BLaER1 (cell line): ENCODE results near the gene GSC.
"Not testable (repeated sequence)": the region's sequence is repeated elsewhere in the genome, so short reads cannot be mapped to it uniquely, and the experiment has no call there.

Experiments used
- H3K27ac ChIP-seq: shearing (Covaris generic); formaldehyde crosslinking; 2 replicates; pipeline ENCODE4 v1.8.1; 2022
- H3K27me3 ChIP-seq: shearing (Covaris generic); formaldehyde crosslinking; 2 replicates; pipeline ENCODE4 v1.8.1; 2022
- H3K36me3 ChIP-seq: shearing (Covaris generic); formaldehyde crosslinking; 2 replicates; pipeline ENCODE4 v1.8.1; 2022
- H3K4me1 ChIP-seq: shearing (Covaris generic); formaldehyde crosslinking; 2 replicates; pipeline ENCODE4 v1.8.1; 2022
- H3K4me2 ChIP-seq: shearing (Covaris generic); formaldehyde crosslinking; 2 replicates; pipeline ENCODE4 v1.8.1; 2022
- H3K4me3 ChIP-seq: shearing (Covaris generic); formaldehyde crosslinking; 2 replicates; pipeline ENCODE4 v1.8.1; 2022
- H3K9ac ChIP-seq: shearing (Covaris generic); formaldehyde crosslinking; 2 replicates; pipeline ENCODE4 v1.8.1; 2022
- H3K9me3 ChIP-seq: shearing (Covaris generic); formaldehyde crosslinking; 2 replicates; pipeline ENCODE4 v1.8.1; 2022
- H4K20me1 ChIP-seq: shearing (Covaris generic); formaldehyde crosslinking; 2 replicates; pipeline ENCODE4 v1.8.1; 2022
- Cebpa-rat ChIP-seq: shearing (Covaris generic); IDR thresholded peaks from 2 replicates; pipeline ENCODE4 v1.8.1; 2022

The GSC gene

DNA sequence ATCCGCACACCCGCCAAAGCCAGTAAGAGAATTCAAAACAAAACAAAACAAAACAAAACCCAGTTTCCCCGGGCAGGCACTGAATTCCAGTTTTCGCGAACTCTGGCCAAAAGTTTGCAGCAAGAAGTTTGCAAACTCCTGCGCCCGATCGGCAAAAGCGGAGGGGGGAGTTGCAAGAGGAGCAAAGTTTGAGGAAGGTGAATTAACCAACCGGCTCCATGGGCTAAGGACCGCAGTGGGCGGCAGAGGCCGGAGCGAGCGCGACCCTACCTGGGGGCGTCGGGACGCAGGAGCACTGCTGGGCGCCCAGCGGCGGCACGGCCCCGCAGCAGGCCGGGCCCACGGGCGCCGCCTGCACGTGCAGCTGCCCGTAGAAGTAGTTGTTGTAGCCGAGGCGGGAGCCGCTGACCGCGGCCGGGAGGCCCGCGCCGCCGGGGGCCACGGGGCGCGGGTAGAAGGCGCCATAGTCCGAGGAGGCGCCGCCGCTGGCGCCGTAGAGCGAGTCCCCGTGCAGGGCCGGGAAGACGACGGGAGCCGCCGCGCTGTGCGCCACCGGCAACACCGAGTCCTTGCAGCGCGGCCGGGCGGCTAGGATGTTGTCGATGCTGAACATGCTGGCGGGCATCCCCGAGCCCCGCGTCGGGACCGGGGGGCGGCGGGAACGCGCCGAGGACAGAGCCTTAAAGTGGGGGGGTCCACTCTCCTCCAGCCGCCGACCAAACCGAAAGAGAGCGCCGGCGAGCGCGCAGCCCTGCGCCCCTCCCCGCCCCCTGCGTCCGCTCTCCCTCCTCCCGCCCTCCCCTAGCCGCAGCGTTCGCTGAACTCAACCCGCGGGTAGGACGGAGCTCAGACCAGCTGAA is at the start of gene GSC:
Gene GSC (minus strand): TSS at position 723 of the 860 bp plus-strand sequence. CDS start 98 bp downstream, at position 625.
- Histone ChIP-seq H3K4me2 (peak within 1 kb of the TSS; percentile 92), H4K20me1 (peaks cover 77% of the 10 kb centered on the region), H3K36me3 (no peaks in the 10 kb centered on the region), H3K4me1 (peaks cover 18% of the 10 kb centered on the region), H3K27ac (no peak within 1 kb of the TSS), H3K9ac (no peak within 1 kb of the TSS), H3K4me3 (peak within 1 kb of the TSS; percentile 67), H3K9me3 (peaks cover 20% of the 10 kb centered on the region), H3K27me3 (peaks cover 100% of the 10 kb centered on the region)
- no peak for TF ChIP-seq Cebpa-rat

DNA sequence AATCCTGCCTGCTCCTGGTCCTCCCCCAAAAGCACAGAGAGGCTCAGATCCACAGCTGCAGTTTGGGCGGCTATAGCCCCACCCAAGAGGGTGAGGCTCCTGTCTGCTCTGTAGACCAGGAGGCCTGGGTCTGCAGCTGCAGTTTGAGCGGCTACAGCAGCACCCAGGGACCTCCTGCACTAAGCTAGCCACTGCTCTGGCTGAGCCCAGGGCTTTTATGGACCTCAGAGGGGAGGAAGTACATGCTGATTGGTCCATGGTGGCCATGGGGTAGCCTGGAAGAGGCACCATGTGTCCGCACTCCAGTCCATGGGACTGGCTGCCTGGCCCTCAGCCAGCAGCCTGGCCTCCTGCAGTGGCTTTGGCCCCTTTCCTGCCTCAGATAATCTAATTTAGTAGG is 49.6 kb upstream of the GSC start:
- TF ChIP-seq Cebpa-rat: no peak
- no peaks in the 10 kb centered on the region for H3K27me3 ChIP-seq
- no peak overlapping the region for H3K9ac ChIP-seq
- no peak overlapping the region for H3K27ac ChIP-seq
- H3K36me3 ChIP-seq: no peaks in the 10 kb centered on the region
- H3K4me1 ChIP-seq: no peaks in the 10 kb centered on the region
- H3K9me3 ChIP-seq: peaks cover 19% of the 10 kb centered on the region
- no peaks in the 10 kb centered on the region for H4K20me1 ChIP-seq
- H3K4me3 ChIP-seq: no peak overlapping the region
- no peak overlapping the region for H3K4me2 ChIP-seq

DNA sequence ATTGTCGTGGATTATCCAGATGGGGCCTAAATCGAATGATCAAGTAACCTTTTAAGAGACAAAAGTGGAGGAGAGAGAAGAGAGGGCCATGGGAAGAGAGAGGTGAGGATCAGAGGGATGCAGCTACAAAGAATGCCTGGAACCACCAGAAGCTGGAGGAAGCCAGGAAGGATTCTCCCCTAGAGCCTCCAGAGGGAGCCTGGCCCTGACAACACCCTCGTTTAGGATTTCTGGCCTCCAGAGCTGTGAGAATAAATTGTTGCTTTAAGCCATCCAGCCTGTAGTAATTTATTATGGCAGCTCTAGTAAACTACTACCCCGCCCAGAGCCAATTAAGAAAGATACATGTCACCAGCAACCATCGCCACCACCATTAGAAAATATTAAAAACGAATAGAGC is 46.2 kb upstream of the GSC start:
- Histone ChIP-seq H3K27me3 (no peaks in the 10 kb centered on the region), H3K27ac (no peak overlapping the region), H4K20me1 (no peaks in the 10 kb centered on the region), H3K9me3 (peaks cover 19% of the 10 kb centered on the region), H3K9ac (no peak overlapping the region), H3K4me2 (no peak overlapping the region), H3K4me1 (no peaks in the 10 kb centered on the region), H3K36me3 (no peaks in the 10 kb centered on the region), H3K4me3 (no peak overlapping the region)
- TF ChIP-seq Cebpa-rat: no peak

DNA sequence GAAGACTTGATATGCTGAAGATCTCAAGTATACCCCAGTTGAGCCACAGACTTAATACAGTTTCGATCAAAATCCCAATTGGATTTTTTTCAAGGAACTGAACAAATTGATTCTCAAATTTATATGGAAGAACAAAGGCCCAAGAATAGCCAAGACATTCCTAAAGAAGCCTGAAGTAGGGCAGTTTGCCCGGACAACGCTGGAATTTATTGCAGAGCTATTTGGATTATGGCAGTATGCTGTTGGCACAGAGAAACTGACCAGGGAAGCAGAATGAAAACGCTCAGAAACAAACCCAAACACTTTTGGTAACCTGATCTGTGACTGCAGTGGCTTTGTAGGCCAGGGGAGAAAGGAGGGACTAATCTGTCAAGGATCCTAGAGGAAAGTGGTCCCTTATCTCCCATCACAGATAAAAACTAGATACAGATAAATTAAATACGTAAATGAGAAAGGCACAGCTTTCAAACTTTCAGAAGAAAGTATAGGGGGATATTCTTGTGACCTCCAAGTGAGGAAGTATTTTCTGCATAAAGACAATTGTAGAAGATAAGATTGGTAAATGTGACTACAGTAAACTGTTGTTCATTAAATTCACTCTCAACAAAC is 35.9 kb upstream of the GSC start:
- H3K9ac ChIP-seq: no peak overlapping the region
- no peak overlapping the region for H3K4me2 ChIP-seq
- no peaks in the 10 kb centered on the region for H3K36me3 ChIP-seq
- H3K9me3 ChIP-seq: no peaks in the 10 kb centered on the region
- TF ChIP-seq Cebpa-rat: no peak
- no peaks in the 10 kb centered on the region for H3K27me3 ChIP-seq
- H3K27ac ChIP-seq: no peak overlapping the region
- no peaks in the 10 kb centered on the region for H4K20me1 ChIP-seq
- no peak overlapping the region for H3K4me3 ChIP-seq
- H3K4me1 ChIP-seq: no peaks in the 10 kb centered on the region

DNA sequence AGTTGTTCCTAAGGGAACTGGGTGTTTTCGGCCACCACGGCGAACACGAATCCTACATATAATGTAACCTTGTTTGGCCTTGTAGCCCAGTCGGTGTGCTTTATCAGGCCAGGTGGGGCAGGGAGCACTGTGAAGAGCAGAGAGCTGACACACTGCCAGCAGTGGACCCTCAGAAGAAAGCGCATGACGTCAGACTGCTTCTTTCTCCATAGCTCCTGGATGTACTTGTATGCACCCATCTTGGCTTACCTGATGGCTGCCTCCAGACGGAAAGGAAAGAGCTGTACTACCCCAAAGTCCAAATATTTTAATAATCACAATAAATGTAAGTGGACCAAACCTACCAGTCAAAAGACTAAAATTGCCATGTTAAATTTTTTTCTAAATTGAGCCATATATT is 31.3 kb upstream of the GSC start:
- no peak for TF ChIP-seq Cebpa-rat
- H3K4me1 ChIP-seq: no peaks in the 10 kb centered on the region
- H3K27ac ChIP-seq: no peak overlapping the region
- no peak overlapping the region for H3K4me3 ChIP-seq
- H3K27me3 ChIP-seq: no peaks in the 10 kb centered on the region
- H3K36me3 ChIP-seq: no peaks in the 10 kb centered on the region
- no peak overlapping the region for H3K9ac ChIP-seq
- H4K20me1 ChIP-seq: no peaks in the 10 kb centered on the region
- H3K4me2 ChIP-seq: no peak overlapping the region
- H3K9me3 ChIP-seq: no peaks in the 10 kb centered on the region

DNA sequence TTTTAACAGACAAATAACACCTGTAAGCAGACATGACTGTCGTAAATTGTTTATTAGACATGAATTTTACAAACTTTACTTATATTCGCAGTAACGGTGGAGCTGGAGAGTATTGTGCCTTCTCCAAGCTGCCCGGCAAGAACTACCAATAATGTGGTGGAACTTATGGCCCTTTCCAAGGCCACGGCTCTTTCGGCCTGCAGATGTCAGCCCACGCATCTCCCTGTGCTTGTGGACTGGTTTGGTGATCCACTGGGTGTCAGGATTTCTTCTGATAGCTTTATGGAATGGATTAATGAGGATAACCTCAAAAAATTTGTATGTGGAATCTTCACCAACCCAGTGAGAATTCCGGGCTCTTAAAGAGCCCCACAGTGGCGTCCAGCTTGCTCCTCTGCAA is 30.9 kb upstream of the GSC start:
- not testable (repeated sequence) for H3K4me3 ChIP-seq, H4K20me1 ChIP-seq, H3K27me3 ChIP-seq, H3K36me3 ChIP-seq, H3K9me3 ChIP-seq, H3K4me2 ChIP-seq, H3K9ac ChIP-seq, H3K27ac ChIP-seq, H3K4me1 ChIP-seq

DNA sequence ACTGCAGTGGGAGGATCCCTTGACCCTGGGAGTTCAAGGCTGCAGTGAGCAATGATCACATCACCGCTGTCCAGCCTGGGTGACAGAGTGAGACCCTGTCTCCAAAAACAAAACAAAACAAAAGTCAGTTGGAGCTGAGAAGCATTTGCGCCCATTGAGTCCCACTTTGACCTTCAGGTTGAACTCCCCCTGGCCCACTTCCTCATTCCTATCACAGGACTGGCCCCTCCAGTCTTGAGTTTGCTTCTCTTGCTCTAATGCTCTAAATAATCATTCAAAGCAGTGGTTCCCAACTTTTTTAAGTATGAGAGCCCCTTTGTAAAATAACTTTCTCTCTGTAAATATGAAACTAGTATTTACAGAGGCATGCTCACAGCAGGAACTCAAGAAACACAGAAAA is 28.0 kb upstream of the GSC start:
- no peak overlapping the region for H3K4me3 ChIP-seq
- H3K4me2 ChIP-seq: no peak overlapping the region
- no peak for TF ChIP-seq Cebpa-rat
- no peaks in the 10 kb centered on the region for H3K36me3 ChIP-seq
- no peak overlapping the region for H3K27ac ChIP-seq
- no peaks in the 10 kb centered on the region for H3K4me1 ChIP-seq
- H3K27me3 ChIP-seq: no peaks in the 10 kb centered on the region
- H3K9ac ChIP-seq: no peak overlapping the region
- H4K20me1 ChIP-seq: no peaks in the 10 kb centered on the region
- H3K9me3 ChIP-seq: no peaks in the 10 kb centered on the region

DNA sequence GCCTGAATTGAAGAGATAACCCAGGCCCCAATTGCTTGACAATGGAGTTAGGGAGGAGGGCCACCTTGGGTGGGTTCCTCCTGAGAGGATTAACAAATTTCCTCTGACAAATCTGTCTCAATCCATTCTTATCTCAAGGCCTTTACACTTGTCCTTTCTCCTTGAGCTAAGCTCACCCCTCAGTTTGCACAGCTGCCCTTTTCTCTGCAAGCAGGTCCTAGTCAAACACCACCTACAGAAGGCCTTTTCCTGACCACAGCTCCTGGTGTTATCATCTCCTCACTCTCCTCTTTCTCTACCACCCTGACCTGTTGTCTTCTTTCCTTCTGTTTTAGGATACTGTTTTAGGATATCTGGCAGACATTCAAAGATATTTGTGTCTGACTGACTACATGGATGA is 26.4 kb upstream of the GSC start:
- H3K9ac ChIP-seq: no peak overlapping the region
- H3K9me3 ChIP-seq: no peaks in the 10 kb centered on the region
- no peaks in the 10 kb centered on the region for H3K36me3 ChIP-seq
- no peaks in the 10 kb centered on the region for H3K27me3 ChIP-seq
- no peak for TF ChIP-seq Cebpa-rat
- H3K27ac ChIP-seq: no peak overlapping the region
- no peak overlapping the region for H3K4me3 ChIP-seq
- H3K4me1 ChIP-seq: no peaks in the 10 kb centered on the region
- no peaks in the 10 kb centered on the region for H4K20me1 ChIP-seq
- H3K4me2 ChIP-seq: no peak overlapping the region

DNA sequence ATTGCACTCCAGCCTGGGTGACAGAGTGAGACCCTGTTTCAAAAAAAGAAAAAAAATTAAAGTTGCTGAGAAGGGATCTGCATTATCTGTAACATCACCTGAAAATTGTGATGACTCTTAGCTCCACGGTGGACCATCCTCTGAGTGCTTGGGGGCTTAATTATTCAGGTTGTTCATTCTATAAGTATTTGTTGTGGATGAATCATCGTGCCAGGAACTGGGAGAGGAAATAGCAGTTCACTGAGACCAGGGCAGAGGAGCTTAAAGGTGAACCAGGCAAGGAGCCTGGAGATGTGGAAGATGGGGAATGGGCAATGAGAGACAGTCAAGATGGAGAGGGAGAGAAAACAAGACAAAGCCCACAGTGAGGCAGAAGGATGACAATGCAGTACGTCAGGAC is 25.5 kb upstream of the GSC start:
- H3K9me3 ChIP-seq: no peaks in the 10 kb centered on the region
- no peak overlapping the region for H3K4me2 ChIP-seq
- no peaks in the 10 kb centered on the region for H4K20me1 ChIP-seq
- H3K4me1 ChIP-seq: no peaks in the 10 kb centered on the region
- no peak for TF ChIP-seq Cebpa-rat
- H3K4me3 ChIP-seq: no peak overlapping the region
- no peaks in the 10 kb centered on the region for H3K27me3 ChIP-seq
- no peaks in the 10 kb centered on the region for H3K36me3 ChIP-seq
- no peak overlapping the region for H3K27ac ChIP-seq
- H3K9ac ChIP-seq: no peak overlapping the region

DNA sequence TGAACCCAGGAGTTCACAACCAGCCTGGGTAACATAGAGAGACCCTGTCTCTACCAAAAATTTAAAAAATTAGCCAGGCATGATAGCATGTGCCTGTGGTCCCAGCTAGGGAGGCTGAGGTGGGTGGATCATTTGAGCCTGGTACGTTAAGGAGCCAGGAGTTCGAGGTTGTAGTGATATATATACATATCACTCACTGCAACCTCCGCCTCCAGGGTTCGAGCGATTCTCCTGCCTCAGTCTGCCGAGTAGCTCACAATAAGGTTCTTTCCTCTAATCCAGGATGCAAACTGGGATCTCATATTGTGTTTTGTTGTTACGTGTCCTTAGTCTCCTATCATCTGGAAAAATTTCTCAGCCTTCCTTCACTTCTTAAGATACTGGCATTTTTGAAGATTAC is 24.0 kb upstream of the GSC start:
- Histone ChIP-seq H3K36me3 (no peaks in the 10 kb centered on the region), H3K27me3 (no peaks in the 10 kb centered on the region), H3K27ac (no peak overlapping the region), H3K4me1 (no peaks in the 10 kb centered on the region), H4K20me1 (no peaks in the 10 kb centered on the region), H3K4me2 (no peak overlapping the region), H3K9ac (no peak overlapping the region), H3K9me3 (no peaks in the 10 kb centered on the region), H3K4me3 (no peak overlapping the region)
- TF ChIP-seq Cebpa-rat: no peak
